ENCODE data around the gene EFCAB12.

DNA sequence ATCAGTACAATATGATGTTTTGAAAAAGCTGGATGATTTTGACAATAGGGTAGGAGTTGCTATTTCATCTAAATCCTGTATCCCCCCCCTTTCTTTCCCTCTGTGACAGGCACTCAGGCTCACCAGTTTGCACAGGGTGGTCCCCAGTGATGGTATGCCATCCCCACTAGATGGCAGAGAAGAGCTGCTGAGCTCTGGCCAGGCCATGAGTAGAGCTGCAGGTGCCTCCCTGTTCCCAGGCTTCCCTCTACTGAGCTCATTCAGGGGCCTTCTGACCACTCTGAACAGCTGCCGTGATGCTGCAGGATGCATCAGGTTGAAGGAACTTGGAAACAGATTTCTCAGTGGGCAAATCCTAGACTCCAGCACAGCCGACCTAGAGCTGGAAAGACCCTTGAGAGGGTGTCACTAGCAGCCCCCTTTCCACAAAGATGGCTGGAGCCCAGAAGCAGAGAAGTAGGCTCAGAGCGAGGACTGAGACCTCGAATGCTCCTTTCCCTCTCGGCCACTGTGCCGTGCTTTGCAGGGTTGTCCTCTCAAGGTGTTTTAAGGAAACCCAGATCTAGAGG, 45.1 kb downstream of the EFCAB12 start:
- TF ChIP-seq, protein P1, sequence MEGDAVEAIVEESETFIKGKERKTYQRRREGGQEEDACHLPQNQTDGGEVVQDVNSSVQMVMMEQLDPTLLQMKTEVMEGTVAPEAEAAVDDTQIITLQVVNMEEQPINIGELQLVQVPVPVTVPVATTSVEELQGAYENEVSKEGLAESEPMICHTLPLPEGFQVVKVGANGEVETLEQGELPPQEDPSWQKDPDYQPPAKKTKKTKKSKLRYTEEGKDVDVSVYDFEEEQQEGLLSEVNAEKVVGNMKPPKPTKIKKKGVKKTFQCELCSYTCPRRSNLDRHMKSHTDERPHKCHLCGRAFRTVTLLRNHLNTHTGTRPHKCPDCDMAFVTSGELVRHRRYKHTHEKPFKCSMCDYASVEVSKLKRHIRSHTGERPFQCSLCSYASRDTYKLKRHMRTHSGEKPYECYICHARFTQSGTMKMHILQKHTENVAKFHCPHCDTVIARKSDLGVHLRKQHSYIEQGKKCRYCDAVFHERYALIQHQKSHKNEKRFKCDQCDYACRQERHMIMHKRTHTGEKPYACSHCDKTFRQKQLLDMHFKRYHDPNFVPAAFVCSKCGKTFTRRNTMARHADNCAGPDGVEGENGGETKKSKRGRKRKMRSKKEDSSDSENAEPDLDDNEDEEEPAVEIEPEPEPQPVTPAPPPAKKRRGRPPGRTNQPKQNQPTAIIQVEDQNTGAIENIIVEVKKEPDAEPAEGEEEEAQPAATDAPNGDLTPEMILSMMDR (conservative IDR thresholded peaks at IDR 0.05): peak; percentile 92
- no peak for TF ChIP-seq ZFX (IDR thresholded peaks at IDR 0.05)

Data from C4-2B (cell line).